IPS DF 6.9 (cell line): ENCODE measurements around the gene MYO16.

Source experiments
- DNase-seq: peaks from one replicate; pipeline ENCODE4 v3.0.0-alpha.2; 2013; ENCODE audit warnings: low read depth, low spot score
- H3K27ac ChIP-seq: one replicate; pipeline ENCODE4 v1.5.1; 2013; ENCODE audit warnings: low read length, control low read depth
- H3K27me3 ChIP-seq: 2 replicates; pipeline ENCODE4 v1.6.1; 2013; ENCODE audit warnings: mild to moderate bottlenecking, low read length; ENCODE audit not compliant: control insufficient read depth, insufficient read depth
- H3K36me3 ChIP-seq: 2 replicates; pipeline ENCODE4 v1.6.1; 2013; ENCODE audit warnings: low read length; ENCODE audit not compliant: control insufficient read depth, insufficient read depth
- H3K4me1 ChIP-seq: 2 replicates; pipeline ENCODE4 v1.6.1; 2013; ENCODE audit warnings: low read length; ENCODE audit not compliant: control insufficient read depth, insufficient read depth
- H3K4me3 ChIP-seq: 2 replicates; pipeline ENCODE4 v1.5.1; 2013; ENCODE audit warnings: mild to moderate bottlenecking, low read length
- H3K9me3 ChIP-seq: 2 replicates; pipeline ENCODE4 v1.6.1; 2013; ENCODE audit warnings: low read length, inconsistent platforms; ENCODE audit not compliant: control insufficient read depth, insufficient read depth
- WGBS: extraction: QIAGEN DNeasy Blood & Tissue Kit; methylation state at CpG from one replicate; pipeline ENCODE4 v1.1.7; 2013; ENCODE audit warnings: mixed read lengths, missing lambda C conversion rate; ENCODE audit not compliant: insufficient read length, insufficient coverage; 5-methylcytosine and 5-hydroxymethylcytosine counted together

Gene MYO16

GRCh38 chr13:109192306-109192705, 562.9 kb downstream of the MYO16 start:
- Histone ChIP-seq H3K27ac (no peak overlapping the region), H3K4me1 (peaks cover 1% of the 10 kb centered on the region; the same call in 1 of the 2 replicates), H3K36me3 (no peaks in the 10 kb centered on the region), H3K4me3 (no peak overlapping the region), H3K9me3 (no peaks in the 10 kb centered on the region), H3K27me3 (no peaks in the 10 kb centered on the region)
- no peak for DNase-seq

GRCh38 chr13:109196948-109197347, 567.5 kb downstream of the MYO16 start:
- peaks cover 1% of the 10 kb centered on the region; the same call in 1 of the 2 replicates for H3K4me1 ChIP-seq
- no peak overlapping the region for H3K4me3 ChIP-seq
- H3K27ac ChIP-seq = no peak overlapping the region
- DNase-seq = no peak
- H3K9me3 ChIP-seq = no peaks in the 10 kb centered on the region
- WGBS = no CpG with 5 or more reads among the region's 9 CpGs
- no peaks in the 10 kb centered on the region for H3K36me3 ChIP-seq
- no peaks in the 10 kb centered on the region for H3K27me3 ChIP-seq

GRCh38 chr13:109198585-109198984, 569.2 kb downstream of the MYO16 start:
- no CpG with 5 or more reads among the region's 3 CpGs for WGBS
- Histone ChIP-seq H3K4me1 (no peaks in the 10 kb centered on the region; the same call in 1 of the 2 replicates), H3K27ac (no peak overlapping the region), H3K4me3 (no peak overlapping the region), H3K27me3 (no peaks in the 10 kb centered on the region), H3K36me3 (no peaks in the 10 kb centered on the region), H3K9me3 (no peaks in the 10 kb centered on the region)
- DNase-seq = no peak

GRCh38 chr13:109199280-109199679, 569.9 kb downstream of the MYO16 start:
- no peaks in the 10 kb centered on the region; the same call in 1 of the 2 replicates for H3K4me1 ChIP-seq
- no peak overlapping the region for H3K27ac ChIP-seq
- no peaks in the 10 kb centered on the region for H3K36me3 ChIP-seq
- no peak for DNase-seq
- no peaks in the 10 kb centered on the region for H3K9me3 ChIP-seq
- no peak overlapping the region for H3K4me3 ChIP-seq
- no peaks in the 10 kb centered on the region for H3K27me3 ChIP-seq
- no CpG with 5 or more reads among the region's 4 CpGs for WGBS

GRCh38 chr13:109200556-109200955, 571.1 kb downstream of the MYO16 start:
- Histone ChIP-seq H3K4me1 (no peaks in the 10 kb centered on the region; the same call in 1 of the 2 replicates), H3K9me3 (no peaks in the 10 kb centered on the region), H3K27me3 (no peaks in the 10 kb centered on the region), H3K27ac (no peak overlapping the region), H3K4me3 (no peak overlapping the region), H3K36me3 (no peaks in the 10 kb centered on the region)
- WGBS = no CpG with 5 or more reads among the region's 1 CpG
- no peak for DNase-seq

GRCh38 chr13:109203587-109203986, 574.2 kb downstream of the MYO16 start:
- no peaks in the 10 kb centered on the region for H3K4me1 ChIP-seq

GRCh38 chr13:109204252-109204651, 574.8 kb downstream of the MYO16 start:
- H3K4me3 ChIP-seq = no peak overlapping the region
- no peaks in the 10 kb centered on the region for H3K36me3 ChIP-seq
- H3K9me3 ChIP-seq = no peaks in the 10 kb centered on the region
- WGBS = no CpG with 5 or more reads among the region's 2 CpGs
- no peak overlapping the region for H3K27ac ChIP-seq
- H3K27me3 ChIP-seq = no peaks in the 10 kb centered on the region
- no peak for DNase-seq
- no peaks in the 10 kb centered on the region for H3K4me1 ChIP-seq

More at GRCh38 chr13:109203587-109203986, 574.2 kb downstream of the MYO16 start:
- Histone ChIP-seq H3K27me3 (no peaks in the 10 kb centered on the region), H3K4me3 (no peak overlapping the region), H3K27ac (no peak overlapping the region), H3K36me3 (no peaks in the 10 kb centered on the region), H3K9me3 (no peaks in the 10 kb centered on the region)
- WGBS = no CpG with 5 or more reads among the region's 3 CpGs
- DNase-seq = no peak

- Histone ChIP-seq H3K4me1 (no peaks in the 10 kb centered on the region), H3K36me3 (no peaks in the 10 kb centered on the region), H3K4me3 (no peak overlapping the region), H3K9me3 (no peaks in the 10 kb centered on the region), H3K27me3 (no peaks in the 10 kb centered on the region), H3K27ac (no peak overlapping the region)
- no CpG with 5 or more reads among the region's 4 CpGs for WGBS
- DNase-seq = no peak
Observed at GRCh38 chr13:109204657-109205056, 575.2 kb downstream of the MYO16 start.

GRCh38 chr13:109205315-109205714, 575.9 kb downstream of the MYO16 start:
- Histone ChIP-seq H3K9me3 (no peaks in the 10 kb centered on the region), H3K4me1 (no peaks in the 10 kb centered on the region), H3K36me3 (no peaks in the 10 kb centered on the region), H3K27me3 (no peaks in the 10 kb centered on the region), H3K27ac (no peak overlapping the region), H3K4me3 (no peak overlapping the region)
- no CpG with 5 or more reads among the region's 2 CpGs for WGBS
- DNase-seq = no peak

- Histone ChIP-seq H3K4me3 (no peak overlapping the region), H3K9me3 (no peaks in the 10 kb centered on the region), H3K27ac (no peak overlapping the region), H3K36me3 (no peaks in the 10 kb centered on the region), H3K27me3 (no peaks in the 10 kb centered on the region), H3K4me1 (no peaks in the 10 kb centered on the region)
- DNase-seq = no peak
- WGBS = no CpG with 5 or more reads among the region's 7 CpGs
Observed at GRCh38 chr13:109206616-109207015, 577.2 kb downstream of the MYO16 start.

GRCh38 chr13:109207622-109208021, 578.2 kb downstream of the MYO16 start:
- Histone ChIP-seq H3K9me3 (no peaks in the 10 kb centered on the region), H3K27ac (no peak overlapping the region), H3K36me3 (no peaks in the 10 kb centered on the region), H3K4me1 (no peaks in the 10 kb centered on the region), H3K27me3 (no peaks in the 10 kb centered on the region), H3K4me3 (no peak overlapping the region)
- no CpG with 5 or more reads among the region's 12 CpGs for WGBS
- no peak for DNase-seq
